Measurements from ENCODE around the gene UGT1A1.

GRCh38 chr2:233712611-233713261 lies 47.3 kb upstream of the UGT1A1 start, which contains the start of gene UGT1A5:
- TF ChIP-seq GATA2 (IDR thresholded peaks at IDR 0.05; ENCODE audit: low read depth, low read length) (no peak), GATA3 (IDR thresholded peaks at IDR 0.05; ENCODE audit: low read depth, low read length) (no peak)
